ENCODE results near the gene ACKR2.

GRCh38 chr3:42904076-42904475 lies 94.8 kb downstream of the ACKR2 start:
- no peak for TF ChIP-seq CTCF (IDR thresholded peaks at IDR 0.05; ENCODE audit: extremely low read depth in 1 of 2, insufficient read depth in 1 of 2, low read depth in 1 of 2, low read length in 2 of 2)
- TF ChIP-seq JUN (IDR thresholded peaks at IDR 0.05; ENCODE audit: borderline replicate concordance, insufficient read depth, insufficient read length, low read depth): no peak
- no peak for TF ChIP-seq POLR2AphosphoS5 (IDR thresholded peaks at IDR 0.05; ENCODE audit: insufficient read depth, low read depth, low read length)
- TF ChIP-seq POLR2A (IDR thresholded peaks at IDR 0.05; ENCODE audit: low read depth, low read length): no peak
- TF ChIP-seq EZH2 (IDR thresholded peaks at IDR 0.05; ENCODE audit: borderline replicate concordance, low read depth, low read length, severe bottlenecking): no peak

Data from endothelial cell of umbilical vein (primary cell).